SK-N-MC (cell line): ENCODE data around the gene EPB41L1.

Experiments
- EZH2 ChIP-seq: fragments of 200-600 bp; sonication (generic); IDR thresholded peaks from one replicate; pipeline ENCODE4 v1.6.1; 2017; ENCODE audit warnings: antibody characterized with exemption
- FOXP2 ChIP-seq: optimal IDR thresholded peaks from 2 replicates; pipeline ENCODE3; 2011; ENCODE audit warnings: mild to moderate bottlenecking, moderate library complexity; ENCODE audit not compliant: insufficient read depth; ENCODE audit errors: extremely low read length, control extremely low read depth

- no peak for TF ChIP-seq EZH2
- TF ChIP-seq FOXP2, result no peak
Observed at GRCh38 chr20:36113036-36113435, 41.5 kb upstream of the EPB41L1 start.
